GM18907 (cell line): Measurements from ENCODE around the gene ARL6IP1.
"Not testable (repeated sequence)": the region's sequence is repeated elsewhere in the genome, so short reads cannot be mapped to it uniquely, and the experiment has no call there.

Experiments
- ATAC-seq: cut with Tn5 transposase; IDR thresholded peaks from one replicate; pipeline ENCODE4 v1.9.1; 2021; ENCODE audit warnings: mild to moderate bottlenecking, moderate library complexity; ENCODE audit not compliant: unreplicated experiment

The ARL6IP1 gene

DNA sequence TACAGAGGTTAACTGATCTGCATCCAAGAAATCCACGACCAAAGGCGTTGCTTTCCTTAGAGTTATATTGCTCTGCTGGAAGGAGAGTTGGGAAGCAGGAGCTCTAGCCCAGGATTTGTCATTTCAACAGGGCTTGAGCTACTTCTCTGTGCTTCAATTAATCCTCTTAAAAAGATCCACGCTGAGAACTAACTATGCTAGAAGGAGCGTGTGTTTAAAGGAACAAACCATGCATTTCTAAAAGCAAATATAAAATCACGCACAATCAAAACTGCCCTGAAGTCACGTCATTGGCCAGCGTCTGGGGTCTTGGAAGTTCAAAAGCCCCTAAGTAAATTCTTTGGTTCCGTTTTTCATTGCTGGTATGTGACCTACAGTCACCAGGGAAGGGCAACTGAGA lies 1.1 kb downstream of the ARL6IP1 start:
- ATAC-seq = no peak

DNA sequence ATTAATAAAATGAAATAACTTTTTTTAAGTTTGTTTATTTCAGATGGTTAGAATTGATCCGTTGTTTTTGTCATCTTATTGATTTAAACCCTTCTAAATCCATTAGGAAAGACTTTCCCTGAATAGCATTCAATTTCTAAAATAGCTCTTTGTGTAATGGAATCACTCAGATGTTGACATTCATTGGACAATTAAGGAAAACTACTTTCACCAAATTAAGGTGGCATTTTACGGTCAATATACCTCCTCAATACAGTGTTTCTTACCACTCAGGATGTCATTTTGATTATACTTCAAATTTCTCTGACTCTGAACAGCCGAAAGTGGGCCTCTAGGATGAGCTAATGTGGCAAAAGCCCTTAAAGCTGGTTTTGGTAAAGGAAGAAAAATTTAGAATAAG lies 1.8 kb downstream of the ARL6IP1 start:
- no peak for ATAC-seq

DNA sequence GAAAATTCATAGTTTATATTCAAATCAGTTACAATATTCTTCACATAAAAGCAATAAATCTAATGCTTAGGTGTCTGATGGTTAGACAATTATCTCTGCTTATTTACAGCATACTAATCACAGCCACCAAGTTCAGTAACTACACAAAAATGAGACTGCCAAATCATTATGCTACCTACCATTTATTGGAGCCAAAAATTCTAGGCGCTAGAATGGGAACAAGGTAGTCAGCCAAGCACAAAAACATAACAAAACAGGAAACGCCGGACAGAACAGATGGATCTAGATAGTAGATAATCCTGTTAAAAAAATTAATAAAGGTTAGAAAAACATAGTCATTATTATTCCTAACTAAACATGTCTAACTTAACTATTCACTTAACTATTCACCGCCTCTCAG lies 3.6 kb downstream of the ARL6IP1 start:
- ATAC-seq = no peak

DNA sequence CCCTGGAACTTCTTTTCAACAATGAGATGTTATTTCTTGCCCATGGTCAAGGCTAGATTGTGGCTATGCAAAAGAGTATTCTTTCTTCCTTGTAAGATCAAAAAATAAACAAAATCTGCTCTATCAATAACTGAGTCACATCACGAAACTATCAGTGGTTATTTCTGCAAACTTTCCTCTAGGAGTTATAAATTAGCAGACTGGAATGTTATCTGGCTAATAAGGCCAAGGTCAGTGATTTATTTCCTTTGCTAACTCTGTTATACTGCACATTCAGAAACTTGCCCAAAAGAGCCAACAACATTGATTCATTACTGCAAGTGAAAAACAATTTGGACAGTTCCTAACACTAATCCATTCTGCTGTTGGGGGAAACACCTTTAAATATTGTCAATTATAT lies 5.0 kb downstream of the ARL6IP1 start:
- ATAC-seq = no peak

GRCh38 chr16:18792836-18793433 lies 8.4 kb downstream of the ARL6IP1 start:
- no peak for ATAC-seq

- ATAC-seq = peak; percentile 82
Measured at GRCh38 chr16:18789850-18790706, 11.3 kb downstream of the ARL6IP1 start, which contains the start of gene RPS15A. RPS15A (minus strand) TSS chr16:18790334; CDS start chr16:18789113, 1,221 bp downstream.

- no peak for ATAC-seq
Measured at GRCh38 chr16:18789515-18789849, 11.9 kb downstream of the ARL6IP1 start.

- no peak for ATAC-seq
Measured at GRCh38 chr16:18788828-18789514, 12.4 kb downstream of the ARL6IP1 start.

GRCh38 chr16:18784917-18785623 lies 16.3 kb downstream of the ARL6IP1 start:
- ATAC-seq = no peak

- no peak for ATAC-seq
Measured at GRCh38 chr16:18783430-18784341, 17.7 kb downstream of the ARL6IP1 start.

- ATAC-seq = no peak
Measured at GRCh38 chr16:18782697-18783429, 18.5 kb downstream of the ARL6IP1 start.

GRCh38 chr16:18781232-18781631 lies 20.1 kb downstream of the ARL6IP1 start:
- not testable (repeated sequence) for ATAC-seq

- not testable (repeated sequence) for ATAC-seq
Measured at GRCh38 chr16:18780460-18781026, 20.8 kb downstream of the ARL6IP1 start.

DNA sequence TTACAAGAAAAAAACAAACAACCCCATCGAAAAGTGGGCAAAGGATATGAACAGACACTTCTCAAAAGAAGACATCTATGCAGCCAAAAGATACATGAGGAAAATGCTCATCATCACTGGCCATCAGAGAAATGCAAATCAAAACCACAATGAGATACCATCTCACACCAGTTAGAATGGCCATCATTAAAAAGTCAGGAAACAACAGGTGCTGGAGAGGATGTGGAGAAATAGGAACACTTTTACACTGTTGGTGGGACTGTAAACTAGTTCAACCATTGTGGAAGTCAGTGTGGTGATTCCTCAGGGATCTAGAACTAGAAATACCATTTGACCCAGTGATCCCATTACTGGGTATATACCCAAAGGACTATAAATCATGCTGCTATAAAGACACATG lies 23.7 kb downstream of the ARL6IP1 start:
- ATAC-seq = not testable (repeated sequence)

- ATAC-seq = not testable (repeated sequence)
Measured at GRCh38 chr16:18776334-18776733, 25.0 kb downstream of the ARL6IP1 start.

DNA sequence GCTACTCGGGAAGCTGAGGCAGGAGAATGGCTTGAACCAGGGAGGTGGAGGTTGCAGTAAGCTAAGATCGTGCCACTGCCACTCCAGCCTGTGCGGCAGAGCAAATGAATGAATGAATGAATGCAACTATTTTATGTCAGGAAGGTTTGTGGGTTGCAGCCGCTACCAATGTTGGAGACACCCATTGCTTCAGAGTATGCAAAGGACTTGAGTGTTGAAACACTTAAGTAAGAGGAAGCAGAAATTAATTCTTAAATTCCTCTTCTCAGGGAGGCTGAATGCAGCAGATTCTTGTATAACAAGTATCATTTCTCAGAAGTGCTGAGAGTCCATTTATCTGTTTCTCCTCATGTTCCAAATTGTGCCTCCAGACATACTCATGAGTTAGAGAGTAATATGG lies 26.7 kb downstream of the ARL6IP1 start:
- not testable (repeated sequence) for ATAC-seq

GRCh38 chr16:18772171-18772570 lies 29.2 kb downstream of the ARL6IP1 start:
- not testable (repeated sequence) for ATAC-seq

DNA sequence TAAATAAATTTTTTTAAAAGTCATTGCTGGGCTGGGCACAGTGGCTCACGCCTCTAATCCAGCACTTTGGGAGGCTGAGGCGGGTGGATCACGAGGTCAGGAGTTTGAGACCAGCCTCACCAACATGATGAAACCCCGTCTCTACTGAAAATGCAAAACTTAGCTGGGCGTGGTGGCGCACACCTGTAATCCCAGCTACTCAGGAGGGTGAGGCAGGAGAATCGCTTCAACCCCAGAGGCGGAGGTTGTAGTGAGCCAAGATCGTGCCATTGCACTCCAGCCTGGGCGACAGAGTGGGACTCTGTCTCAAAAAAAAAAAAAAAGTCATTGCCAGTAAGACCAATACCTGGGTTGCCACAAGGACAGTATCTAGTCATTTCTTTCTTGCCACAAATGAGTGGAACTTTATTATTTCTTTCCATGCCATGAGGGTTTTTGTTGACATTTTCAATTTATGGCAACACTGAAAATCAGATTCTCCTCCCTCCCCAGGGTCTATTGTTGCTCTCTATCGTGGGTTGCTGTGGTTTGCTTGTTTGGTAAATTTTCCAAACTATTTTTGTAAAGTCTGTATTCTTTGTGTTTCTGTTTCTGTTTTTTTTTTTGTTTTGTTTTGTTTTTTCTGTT lies 30.9 kb downstream of the ARL6IP1 start:
- not testable (repeated sequence) for ATAC-seq

- ATAC-seq = peak; percentile 64
Measured at GRCh38 chr16:18767217-18767616, 34.1 kb downstream of the ARL6IP1 start.
